GM19455 (cell line): ENCODE measurements around the gene CST3.
"Not testable (repeated sequence)": the region's sequence is repeated elsewhere in the genome, so short reads cannot be mapped to it uniquely, and the experiment has no call there.

Experiments used
- ATAC-seq: cut with Tn5 transposase; IDR thresholded peaks from one replicate; pipeline ENCODE4 v1.9.1; 2021; ENCODE audit not compliant: unreplicated experiment

The CST3 gene, protein sequence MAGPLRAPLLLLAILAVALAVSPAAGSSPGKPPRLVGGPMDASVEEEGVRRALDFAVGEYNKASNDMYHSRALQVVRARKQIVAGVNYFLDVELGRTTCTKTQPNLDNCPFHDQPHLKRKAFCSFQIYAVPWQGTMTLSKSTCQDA

DNA sequence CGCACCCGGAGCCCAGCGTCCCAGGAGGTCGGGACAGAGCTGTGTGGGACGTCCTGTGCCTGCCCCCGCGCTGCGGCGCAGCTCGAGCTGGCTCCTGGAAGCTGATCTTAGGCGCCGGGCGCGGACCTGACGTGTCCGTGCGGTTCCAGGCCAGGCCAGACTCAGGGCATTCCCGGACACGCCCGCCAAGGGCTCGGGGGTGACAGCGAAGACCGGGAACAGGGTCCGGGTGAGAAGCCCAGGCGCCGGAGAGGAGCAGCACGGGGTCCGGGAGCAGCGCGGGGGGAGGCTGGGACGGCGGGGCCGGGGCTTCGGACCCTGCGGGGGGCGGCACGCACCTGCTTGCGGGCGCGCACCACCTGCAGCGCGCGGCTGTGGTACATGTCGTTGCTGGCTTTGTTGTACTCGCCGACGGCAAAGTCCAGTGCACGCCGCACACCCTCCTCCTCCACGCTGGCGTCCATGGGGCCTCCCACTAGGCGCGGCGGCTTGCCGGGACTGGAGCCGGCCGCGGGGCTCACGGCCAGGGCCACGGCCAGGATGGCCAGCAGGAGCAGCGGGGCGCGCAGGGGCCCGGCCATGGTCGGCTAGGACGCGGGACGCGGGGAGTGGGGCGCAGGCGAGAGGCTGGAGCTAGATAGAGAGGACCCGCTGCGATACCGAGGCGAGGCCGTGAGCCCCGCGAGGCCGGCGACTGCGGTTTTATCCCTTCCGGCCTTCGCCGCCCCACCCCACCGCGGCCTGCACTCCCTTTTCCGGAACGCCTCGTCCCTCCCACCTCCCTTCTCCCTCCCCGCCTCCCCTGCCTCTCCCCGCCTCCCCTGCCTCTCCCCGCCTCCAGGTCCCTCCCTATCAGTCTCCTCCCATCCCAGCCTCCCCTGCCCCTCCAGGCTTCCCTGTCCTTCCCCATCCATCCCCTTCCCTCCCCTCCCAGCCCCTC, at the start of gene CST3:
CST3 (minus strand) TSS at position 674 of the 940 bp plus-strand sequence; CDS start at position 581, 93 bp downstream.
- ATAC-seq = peak; percentile 68

DNA sequence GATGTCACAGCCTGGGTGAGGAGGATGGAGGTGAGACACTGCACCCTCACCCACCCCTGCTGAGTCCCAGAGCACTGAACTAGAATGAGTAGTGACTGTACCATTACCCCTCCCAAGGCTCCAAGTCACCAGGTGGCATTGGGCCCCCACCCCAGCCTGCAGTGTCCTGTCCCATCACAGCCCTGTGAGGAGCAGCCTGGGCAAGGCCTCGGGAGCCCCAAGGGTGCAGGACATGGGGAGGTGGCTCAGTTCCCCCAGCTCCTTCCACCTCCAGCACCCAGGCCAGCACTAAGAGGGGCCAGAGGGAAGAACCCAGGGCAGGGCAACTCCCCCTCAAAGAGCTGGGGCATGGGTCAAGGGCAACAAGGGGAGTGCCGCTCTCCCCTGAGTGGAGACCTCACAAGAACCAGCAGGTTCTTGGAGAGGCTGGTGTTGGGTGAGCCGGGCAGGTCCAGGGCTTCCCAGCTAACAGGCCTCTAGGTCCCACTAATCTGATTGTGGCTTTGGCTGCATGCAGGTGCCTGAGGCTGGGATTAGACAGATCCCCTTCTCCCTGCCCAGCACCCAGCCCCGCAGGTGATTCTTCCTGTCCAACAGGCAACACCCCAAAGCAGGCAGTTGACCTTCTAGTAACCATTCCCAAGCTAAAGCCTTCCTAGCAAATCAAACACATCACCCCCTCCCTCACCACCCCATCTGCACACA, 48.4 kb upstream of the CST3 start:
- ATAC-seq = no peak

DNA sequence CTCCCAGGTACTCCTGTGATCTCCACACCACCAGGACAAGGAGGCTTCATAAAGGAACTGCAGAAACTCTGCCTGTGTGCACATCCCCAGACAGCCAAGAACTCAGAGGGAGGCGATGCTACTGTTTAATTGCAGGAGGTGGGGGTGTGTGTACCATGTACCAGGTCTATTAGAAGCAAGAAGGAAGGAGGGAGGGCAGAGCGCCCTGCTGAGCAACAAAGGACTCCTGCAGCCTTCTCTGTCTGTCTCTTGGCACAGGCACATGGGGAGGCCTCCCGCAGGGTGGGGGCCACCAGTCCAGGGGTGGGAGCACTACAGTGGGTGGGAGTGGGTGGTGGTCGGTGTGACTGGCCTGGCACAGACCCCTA, 47.8 kb upstream of the CST3 start:
- ATAC-seq = not testable (repeated sequence)

DNA sequence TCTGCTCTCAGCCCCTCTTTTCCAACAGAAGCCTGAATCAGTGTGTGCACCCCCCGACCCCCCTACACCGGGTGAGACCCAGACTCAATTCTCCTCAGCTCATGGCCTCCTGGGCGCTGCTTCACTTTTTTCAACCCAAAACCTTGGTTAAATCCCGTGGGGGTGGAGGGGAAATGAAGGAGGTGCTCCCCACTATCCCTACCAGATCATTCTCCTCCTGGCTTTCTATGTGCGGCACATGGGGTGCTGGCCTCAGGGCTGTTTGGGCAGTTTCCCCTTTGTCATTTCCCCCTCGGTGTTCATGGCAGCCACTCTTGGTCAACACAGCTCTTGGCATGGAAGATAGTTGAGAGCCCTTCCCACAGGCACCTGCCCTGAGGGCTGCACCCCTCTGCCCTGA, 46.5 kb upstream of the CST3 start:
- ATAC-seq = no peak

- ATAC-seq = no peak
Measured at GRCh38 chr20:23683807-23684206, 46.1 kb upstream of the CST3 start.

- no peak for ATAC-seq
Measured at GRCh38 chr20:23683281-23683680, 45.5 kb upstream of the CST3 start.

- ATAC-seq = no peak
Measured at GRCh38 chr20:23680146-23680545, 42.4 kb upstream of the CST3 start.

DNA sequence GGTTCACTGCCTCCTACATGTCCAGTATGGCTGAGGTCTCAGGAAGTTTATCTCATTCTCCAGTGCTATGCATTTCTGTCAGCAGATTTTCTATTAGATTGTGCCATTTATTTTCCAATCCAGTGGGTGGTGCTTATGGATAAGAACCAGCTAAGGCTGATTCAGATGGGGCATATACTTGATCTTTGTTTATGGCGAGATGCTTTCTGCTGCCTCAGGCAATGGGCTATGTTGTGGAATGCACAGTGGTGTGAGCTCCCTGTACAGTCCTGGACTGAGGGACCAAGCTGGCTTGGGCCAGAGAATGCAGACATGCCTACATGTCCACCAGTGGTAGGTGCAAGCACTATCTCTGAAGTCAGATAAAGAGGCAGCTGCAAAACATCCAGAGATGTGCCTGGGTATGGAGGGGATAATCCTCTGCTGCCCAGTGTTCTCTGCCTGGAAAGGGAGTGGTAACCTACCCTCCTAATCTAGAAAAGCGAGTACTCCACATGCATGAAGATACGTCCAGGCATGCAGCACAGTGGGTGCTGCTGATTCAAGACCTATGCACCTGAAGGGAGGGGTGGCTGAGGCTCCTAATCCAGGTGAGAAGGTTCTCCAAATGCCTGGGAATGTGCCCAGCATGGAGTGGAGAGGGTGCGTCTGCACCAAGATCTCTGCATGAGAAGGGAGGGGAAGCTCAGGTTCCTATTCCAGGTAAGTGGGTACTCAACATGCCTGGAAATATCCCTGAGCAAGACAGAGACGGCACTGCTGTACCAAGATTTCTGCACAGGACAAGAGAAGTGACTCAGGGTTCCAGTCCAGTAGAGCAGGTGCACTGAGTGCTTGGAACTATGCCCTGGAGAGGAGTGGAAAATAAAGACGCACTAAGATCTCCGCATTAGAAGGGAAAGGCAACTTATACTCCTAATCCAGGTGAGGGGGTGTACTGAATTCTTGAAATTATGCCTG, 41.7 kb upstream of the CST3 start:
- ATAC-seq = no peak

DNA sequence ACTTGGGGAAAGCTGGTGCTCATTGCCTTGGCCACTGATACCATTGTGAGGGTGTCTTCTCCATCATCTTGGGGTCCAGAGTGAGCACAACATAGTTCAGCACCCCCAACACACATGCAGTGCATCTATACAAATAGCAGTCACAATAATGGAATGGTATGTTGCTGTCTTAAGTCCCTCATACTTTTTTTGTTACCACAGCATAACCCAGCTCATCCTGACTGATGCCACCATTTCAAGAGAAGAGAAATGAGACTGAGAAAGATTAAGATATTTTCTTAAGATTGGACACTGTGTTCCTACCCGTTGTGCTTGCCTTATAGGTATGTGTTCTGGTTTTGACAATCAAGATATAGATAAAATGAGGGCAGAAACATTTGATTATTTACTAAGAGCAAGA, 35.5 kb upstream of the CST3 start:
- ATAC-seq = no peak

DNA sequence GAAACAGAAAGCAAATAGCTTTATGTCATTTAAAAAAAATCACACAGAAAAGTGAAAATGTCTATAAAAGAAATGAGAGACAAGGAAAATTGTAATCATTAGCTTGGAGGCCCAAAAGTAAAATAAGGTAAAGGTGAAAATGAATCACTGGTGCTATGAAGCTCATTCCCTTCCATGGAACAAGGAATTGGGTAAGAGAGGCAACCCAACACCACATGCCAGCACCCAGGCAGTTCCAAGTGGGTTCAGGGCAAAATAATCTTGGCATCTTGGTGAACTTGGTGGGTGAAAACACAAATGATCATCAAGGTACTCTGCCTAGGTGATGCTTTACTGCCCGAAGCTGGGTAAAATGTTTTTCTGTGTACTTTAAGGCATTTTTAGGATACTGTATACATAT, 34.4 kb upstream of the CST3 start:
- no peak for ATAC-seq

DNA sequence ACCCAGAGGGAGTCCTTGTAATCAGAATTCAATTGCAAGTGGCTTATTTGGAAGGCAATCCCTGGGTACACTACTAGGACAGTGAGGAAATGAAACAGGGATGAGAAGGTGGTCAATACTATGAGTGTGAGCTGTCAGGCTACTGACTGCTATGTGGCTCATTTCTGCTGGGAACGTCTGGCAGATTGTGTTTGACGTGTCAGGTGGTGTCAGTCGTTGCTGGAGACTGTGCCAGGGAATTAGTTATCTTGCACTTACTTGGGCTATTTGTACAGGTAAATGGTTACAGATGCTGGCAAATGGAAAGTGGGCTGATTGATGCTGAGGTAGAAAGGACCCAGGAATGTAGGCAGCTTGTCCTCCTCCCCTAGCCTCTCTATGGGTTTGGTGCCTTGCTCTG, 33.7 kb upstream of the CST3 start:
- ATAC-seq = no peak

DNA sequence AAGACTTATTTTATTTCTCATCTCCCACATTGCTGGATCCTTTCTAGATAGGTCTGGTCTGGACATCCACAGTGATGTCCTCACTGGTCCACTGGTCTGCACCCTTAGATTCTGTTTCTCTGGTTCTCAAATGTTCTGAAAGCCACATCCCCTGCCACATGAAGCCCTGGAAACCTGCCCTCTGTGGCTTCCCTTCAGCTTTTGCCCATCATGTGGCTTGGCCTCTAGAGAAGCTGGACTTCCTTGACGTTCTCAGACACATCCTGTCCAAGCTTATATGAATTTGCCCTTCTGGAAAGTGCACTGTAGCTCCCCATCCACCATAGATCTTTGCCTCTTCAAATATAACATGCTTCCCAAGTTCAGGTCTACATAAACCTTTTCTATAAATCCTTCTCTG, 32.6 kb upstream of the CST3 start:
- ATAC-seq = no peak

- ATAC-seq = no peak
Measured at GRCh38 chr20:23669866-23670265, 32.1 kb upstream of the CST3 start.

DNA sequence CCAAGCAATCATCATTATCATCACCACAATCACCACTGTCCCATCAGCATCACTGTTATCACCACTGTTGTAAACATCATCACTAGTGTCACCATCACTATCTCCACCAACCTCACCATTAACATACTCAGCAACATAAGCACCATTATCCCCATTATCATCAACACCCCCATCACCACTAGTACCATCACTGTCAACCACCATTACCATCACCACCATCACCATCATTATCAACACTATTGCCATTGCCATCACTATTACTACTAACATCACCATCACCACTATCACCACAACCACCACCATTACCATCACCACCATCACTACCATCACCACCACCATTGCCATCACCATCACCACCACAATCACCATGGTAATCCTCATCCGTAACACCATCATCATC, 31.6 kb upstream of the CST3 start:
- no peak for ATAC-seq

DNA sequence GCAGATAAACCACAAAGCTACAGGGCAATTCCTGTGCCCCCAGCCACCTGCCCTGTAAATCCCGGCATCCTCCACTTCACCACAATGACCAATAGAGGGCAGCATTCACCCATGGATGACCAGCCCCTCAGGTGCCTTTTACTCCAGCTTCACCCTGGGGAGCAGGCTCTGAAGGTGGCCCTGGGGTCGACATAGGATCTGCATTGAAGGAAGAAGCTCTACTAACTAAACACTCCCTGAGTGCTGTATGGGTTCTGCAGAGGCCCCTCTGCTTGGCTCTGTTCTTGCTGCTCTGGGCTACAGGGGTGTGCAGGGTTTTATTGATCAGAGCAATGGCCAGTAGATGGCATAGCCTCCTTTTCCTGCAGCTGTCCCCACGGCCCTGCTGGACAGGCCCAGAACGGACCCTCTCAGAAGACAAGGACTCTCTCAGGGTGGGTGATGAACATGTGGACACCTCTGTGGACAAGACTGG, 30.8 kb upstream of the CST3 start:
- ATAC-seq = peak; percentile 59

GRCh38 chr20:23667666-23668065, 29.9 kb upstream of the CST3 start:
- ATAC-seq = no peak

DNA sequence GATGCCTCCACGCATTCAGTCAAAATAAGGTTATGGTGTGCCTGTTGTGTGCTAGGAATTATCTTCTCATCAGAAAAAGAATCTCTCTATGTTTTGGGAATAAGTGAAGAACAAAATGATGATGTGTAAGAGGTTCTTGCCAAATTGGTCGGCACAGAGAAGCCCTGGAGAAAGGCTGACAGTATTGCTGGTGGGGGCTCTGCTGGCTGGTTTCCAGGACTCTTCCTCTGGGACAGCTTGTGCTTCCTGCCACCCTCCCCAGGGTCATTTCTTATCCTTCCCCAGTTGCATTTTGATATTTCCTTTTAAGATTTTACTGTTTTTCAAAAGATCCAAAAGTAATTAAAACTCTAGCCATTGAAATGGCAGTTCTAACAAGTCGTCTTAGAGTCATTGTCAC, 28.9 kb upstream of the CST3 start:
- no peak for ATAC-seq

DNA sequence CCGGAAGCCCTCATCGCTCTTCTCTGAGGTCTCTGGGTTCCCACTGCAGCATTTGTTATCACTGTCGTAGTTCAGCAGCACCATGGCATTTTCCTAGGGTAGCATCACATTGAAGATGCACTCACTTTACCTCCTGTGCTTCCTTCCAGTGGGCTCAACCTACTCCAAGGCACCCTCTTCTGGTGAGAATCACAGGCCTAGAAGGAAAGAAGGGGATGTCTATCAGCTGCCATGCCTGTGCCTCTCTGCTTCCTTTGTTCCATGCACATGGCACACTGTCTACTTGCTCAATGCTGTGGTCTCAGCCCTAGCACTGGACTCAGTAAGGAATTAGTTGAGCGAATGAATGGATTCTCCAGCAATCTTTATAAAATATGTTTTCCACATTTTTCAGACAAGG, 28.4 kb upstream of the CST3 start:
- ATAC-seq = no peak

GRCh38 chr20:23664954-23665353, 27.2 kb upstream of the CST3 start:
- no peak for ATAC-seq

GRCh38 chr20:23664046-23664445, 26.3 kb upstream of the CST3 start:
- ATAC-seq = not testable (repeated sequence)

DNA sequence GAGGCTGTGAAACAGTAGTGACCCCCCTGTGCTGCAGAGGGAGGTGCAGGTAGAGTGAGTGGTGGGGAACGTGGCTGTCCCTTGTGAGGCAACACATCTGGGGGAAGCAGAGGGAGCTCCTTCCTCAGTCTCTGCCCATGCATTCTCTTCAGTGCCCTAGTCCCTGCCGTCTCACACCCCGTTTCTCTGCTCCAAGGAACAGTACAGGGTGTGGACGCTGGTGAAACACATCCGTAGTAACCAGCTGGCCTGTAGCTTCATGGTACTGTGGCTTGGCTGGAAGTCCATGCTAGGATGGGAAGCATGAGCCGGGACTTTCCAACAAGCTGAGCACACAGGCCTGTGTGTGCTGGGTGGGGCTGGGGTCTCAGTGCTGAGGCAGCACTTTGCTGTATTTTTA, 25.4 kb upstream of the CST3 start:
- ATAC-seq = no peak
